Dendritic cell treated with granulocyte-macrophage colony-stimulating factor and Interleukin-4, amounts not matched to agents 40 ng/mL and 50 ng/mL, for 4 days (primary cell): Measurements from ENCODE around the gene TFE3.

Source experiments
- H3K27ac Mint-ChIP-seq: one replicate; pipeline ENCODE4 v1.8.0; 2022; ENCODE audit warnings: mild to moderate bottlenecking, mixed read lengths
- H3K27me3 Mint-ChIP-seq: one replicate; pipeline ENCODE4 v1.8.0; 2022; ENCODE audit warnings: mild to moderate bottlenecking, mixed read lengths
- H3K36me3 Mint-ChIP-seq: one replicate; pipeline ENCODE4 v1.8.0; 2022; ENCODE audit warnings: low read depth, mixed read lengths
- H3K4me1 Mint-ChIP-seq: one replicate; pipeline ENCODE4 v1.8.0; 2022; ENCODE audit warnings: low read depth, mixed read lengths
- H3K4me3 Mint-ChIP-seq: one replicate; pipeline ENCODE4 v1.8.0; 2022; ENCODE audit warnings: mild to moderate bottlenecking, moderate library complexity, mixed read lengths
- H3K9me3 Mint-ChIP-seq: one replicate; pipeline ENCODE4 v1.8.0; 2022; ENCODE audit warnings: mixed read lengths
- intact Hi-C: fragments of 100-400 bp; cut with micrococcal nuclease; formaldehyde crosslinking; loops from one replicate; pipeline ENCODE4 v1.15.0; 2022

TFE3 gene

DNA sequence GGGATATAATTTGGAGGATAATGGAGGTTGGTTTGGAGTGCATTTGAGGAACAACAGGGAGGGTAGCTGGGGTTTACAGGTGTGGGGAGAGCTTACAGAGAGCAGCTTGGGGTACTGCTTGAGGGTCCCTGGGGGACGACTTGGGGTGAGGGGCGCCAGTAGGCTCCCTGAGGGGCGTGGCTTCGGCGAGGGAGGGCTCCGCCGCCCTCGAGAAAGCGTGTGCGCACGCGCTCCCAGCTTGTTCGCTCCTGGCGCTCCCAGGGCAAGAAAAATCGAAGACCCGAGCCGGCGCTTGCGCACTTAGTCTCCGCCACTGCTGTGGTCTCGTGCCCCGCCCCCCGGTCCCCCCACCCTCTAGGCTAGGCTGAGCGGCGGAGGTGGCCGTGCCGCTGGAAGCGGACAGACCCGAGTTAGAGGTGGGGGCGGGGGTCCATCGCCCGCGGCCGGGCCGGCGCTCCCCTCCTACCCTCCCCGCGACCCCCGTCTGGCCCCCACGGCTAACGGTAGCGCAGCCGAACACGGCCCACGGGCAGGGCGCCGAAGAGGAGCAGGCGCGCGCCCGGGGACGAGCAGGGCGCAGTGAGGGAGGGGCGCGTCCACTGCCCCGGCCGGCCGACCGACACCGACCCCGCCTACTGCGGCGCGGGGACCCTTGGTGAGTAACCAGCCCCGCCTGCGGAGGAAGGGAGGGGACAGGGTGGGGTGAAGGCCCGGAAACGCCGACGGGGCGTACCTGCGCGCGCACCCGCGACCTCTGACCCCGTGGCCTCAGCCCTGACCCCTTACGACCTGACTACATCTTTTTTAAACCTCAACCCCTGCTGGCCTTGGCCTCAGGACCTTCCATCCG is 10.3 kb upstream of the TFE3 start:
- intact Hi-C loops, result no loop called here
- peaks cover 25% of the 10 kb centered on the region for H3K4me1 Mint-ChIP-seq
- no peaks in the 10 kb centered on the region for H3K9me3 Mint-ChIP-seq
- no peaks in the 10 kb centered on the region for H3K36me3 Mint-ChIP-seq
- H3K27ac Mint-ChIP-seq, result peak overlapping the region; percentile 65
- H3K27me3 Mint-ChIP-seq, result no peaks in the 10 kb centered on the region
- peak overlapping the region; percentile 71 for H3K4me3 Mint-ChIP-seq

- peaks cover 31% of the 10 kb centered on the region for H3K36me3 Mint-ChIP-seq
- intact Hi-C loops, result loop anchor here (1.0 to 10.0 kb wide), 3 partner anchors 42 to 127 kb away; partner anchors contain the start of genes GRIPAP1 and PIM2
- no peaks in the 10 kb centered on the region for H3K9me3 Mint-ChIP-seq
- peak overlapping the region; percentile 37 for H3K4me3 Mint-ChIP-seq
- peak overlapping the region; percentile 94 for H3K27ac Mint-ChIP-seq
- H3K27me3 Mint-ChIP-seq, result no peaks in the 10 kb centered on the region
- peaks cover 24% of the 10 kb centered on the region for H3K4me1 Mint-ChIP-seq
Observed at GRCh38 chrX:49043987-49044281, 777 bp upstream of the TFE3 start.

DNA sequence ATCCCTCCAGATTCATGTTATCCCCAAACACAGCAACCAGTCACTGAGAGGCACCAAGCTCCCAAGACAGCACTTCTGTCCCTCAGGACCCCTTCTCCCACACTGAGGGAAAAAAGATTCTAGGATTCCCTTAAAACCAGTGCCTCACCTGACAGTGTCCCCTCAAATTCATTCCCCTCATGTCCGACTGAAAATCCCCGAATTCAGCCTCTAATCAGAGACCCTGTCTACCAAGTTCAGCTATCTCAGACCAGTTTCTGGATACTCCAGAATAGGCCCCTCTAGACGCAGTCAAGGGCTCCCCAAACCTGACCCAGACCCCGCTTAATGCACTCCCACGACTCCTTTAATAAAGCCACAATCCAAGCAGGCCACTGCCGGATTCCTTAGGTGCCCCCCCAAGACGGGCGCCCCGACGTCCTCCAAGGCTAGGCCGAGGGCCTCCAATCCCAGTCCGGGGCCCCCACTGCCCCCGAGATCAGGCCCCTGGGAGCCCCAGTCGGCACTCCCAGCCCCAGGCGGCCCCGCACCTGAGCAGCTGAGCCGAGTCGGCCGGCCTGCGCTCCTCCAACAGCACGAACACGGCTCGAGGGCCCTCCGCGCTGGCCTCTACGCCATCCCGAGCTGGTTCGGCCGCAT is 457 bp downstream of the TFE3 start:
- H3K4me1 Mint-ChIP-seq, result peaks cover 29% of the 10 kb centered on the region

DNA sequence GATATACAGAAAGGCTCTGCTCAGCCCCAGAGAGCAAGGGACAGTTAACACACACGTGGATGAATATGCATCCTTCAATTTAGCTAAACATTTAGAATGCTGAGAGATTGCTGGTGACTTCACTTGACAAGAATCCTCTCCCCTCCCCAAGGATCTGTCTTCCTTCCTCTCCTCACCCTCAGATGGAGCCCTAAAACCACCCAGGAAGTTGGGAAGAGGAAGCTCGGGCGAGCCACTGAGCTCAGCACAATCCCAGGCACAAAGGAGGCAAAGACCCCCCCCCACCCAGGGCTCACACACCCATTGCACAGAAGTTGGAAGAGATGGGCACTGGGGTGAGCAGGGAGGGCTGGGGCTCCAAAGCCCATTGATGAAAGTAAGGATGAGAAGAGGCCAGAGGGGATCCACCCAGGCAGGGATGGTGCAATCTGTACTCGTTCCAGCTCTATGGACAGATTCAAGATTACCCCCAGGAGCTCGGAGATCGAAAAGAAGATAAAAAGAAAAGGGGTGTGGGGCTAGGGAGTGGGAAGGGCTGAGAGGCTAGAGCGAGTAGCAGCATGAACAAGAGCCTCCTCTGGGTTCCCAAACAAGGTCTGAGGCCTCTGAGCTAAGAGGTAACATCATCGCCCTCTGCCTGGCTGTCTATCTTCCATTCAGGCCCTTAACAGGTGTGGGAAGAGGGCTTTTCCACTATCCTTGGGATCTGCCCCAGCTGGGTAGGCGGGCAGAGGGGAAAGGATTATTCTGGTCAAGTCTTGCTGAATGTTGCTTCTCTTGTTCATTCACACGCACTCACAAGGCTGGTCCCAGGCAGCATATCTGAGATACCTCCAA is 1.2 kb downstream of the TFE3 start:
- intact Hi-C loops, result loop anchor here (2.0 to 10.0 kb wide), 3 partner anchors 63 to 125 kb away; partner anchors contain the start of gene PIM2
- no peaks in the 10 kb centered on the region for H3K27me3 Mint-ChIP-seq
- peak overlapping the region; percentile 94 for H3K27ac Mint-ChIP-seq
- peaks cover 29% of the 10 kb centered on the region for H3K4me1 Mint-ChIP-seq
- peak overlapping the region; percentile 90 for H3K4me3 Mint-ChIP-seq
- H3K9me3 Mint-ChIP-seq, result no peaks in the 10 kb centered on the region
- peaks cover 51% of the 10 kb centered on the region for H3K36me3 Mint-ChIP-seq

More for the DNA sequence above, 457 bp downstream of the TFE3 start:
- no peaks in the 10 kb centered on the region for H3K27me3 Mint-ChIP-seq
- intact Hi-C loops, result loop anchor here (1.0 to 10.0 kb wide), 3 partner anchors 40 to 125 kb away; partner anchors contain the start of genes GRIPAP1 and PIM2
- no peaks in the 10 kb centered on the region for H3K9me3 Mint-ChIP-seq
- H3K27ac Mint-ChIP-seq, result peak overlapping the region; percentile 94
- peaks cover 44% of the 10 kb centered on the region for H3K36me3 Mint-ChIP-seq
- peak overlapping the region; percentile 90 for H3K4me3 Mint-ChIP-seq

DNA sequence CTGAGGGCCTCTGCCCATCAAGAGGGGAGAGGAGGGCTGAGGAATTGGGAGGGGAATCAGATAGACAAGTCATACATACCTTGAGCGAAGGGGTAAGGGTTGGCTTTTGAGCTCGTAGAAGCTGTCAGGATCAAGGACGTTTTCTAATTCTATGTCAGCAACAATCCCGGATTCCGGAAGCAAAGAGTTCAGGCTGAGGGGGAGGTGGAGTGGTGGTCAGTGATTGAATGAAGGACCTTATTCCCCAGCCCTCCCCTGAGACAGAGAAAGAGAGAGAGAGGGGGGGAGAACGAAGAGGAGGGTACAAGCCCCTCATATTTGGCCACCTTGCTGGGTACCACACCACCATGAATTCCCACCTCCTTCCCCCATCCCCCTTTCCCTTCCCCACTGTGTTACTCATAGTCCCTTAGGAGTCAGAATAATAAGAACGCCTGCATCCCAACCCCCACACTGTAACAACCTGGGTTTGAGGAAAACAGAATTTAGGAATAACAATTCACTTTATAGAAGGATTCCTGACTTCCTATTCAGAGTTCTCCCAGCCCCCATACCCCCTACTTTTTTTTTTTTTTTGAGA is 2.7 kb downstream of the TFE3 start:
- no peaks in the 10 kb centered on the region for H3K9me3 Mint-ChIP-seq
- peaks cover 29% of the 10 kb centered on the region for H3K4me1 Mint-ChIP-seq
- H3K27ac Mint-ChIP-seq, result peak overlapping the region; percentile 94
- H3K27me3 Mint-ChIP-seq, result no peaks in the 10 kb centered on the region
- H3K36me3 Mint-ChIP-seq, result peaks cover 53% of the 10 kb centered on the region
- intact Hi-C loops, result loop anchor here (2.0 to 10.0 kb wide), 3 partner anchors 64 to 123 kb away; partner anchors contain the start of gene PIM2
- peak overlapping the region; percentile 90 for H3K4me3 Mint-ChIP-seq

DNA sequence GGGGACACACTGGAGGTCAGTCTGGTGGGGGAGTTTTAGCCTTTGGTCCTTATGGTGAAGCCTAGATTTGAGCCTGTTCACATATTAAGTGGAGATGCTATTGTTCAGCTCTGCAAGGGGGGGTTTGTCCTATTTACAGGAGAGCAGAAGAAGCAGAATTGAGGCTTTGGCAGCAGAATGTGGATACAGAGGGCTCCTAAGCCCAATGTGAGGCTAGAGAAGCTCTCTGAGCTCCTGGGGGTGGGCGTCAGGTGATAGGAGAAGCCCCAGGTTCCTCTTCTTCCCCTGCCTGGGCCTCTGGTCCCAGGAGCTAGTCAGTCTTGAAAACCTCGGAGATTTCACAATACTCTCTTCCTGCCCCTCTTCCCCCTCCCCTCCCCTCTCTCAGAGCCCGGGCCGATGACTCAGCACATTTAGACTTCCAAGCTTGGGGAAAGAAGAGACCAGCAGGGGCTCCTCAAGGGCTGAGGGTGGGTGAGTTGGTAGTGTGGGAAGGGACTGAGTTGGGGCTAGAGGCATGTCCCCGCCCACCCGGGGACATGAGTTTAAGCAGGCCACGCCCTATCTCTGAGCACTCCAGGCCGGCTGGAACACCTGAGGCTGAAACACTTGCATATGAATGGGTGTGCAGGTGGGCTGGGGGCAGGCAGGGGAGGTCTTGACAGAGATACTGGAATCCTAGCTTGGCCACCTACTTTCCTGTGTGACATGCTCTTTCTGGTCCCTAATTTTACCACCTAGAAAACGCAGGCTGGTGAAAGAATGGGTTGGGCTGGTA is 3.4 kb downstream of the TFE3 start:
- H3K4me3 Mint-ChIP-seq, result peak overlapping the region; percentile 90
- no peaks in the 10 kb centered on the region for H3K27me3 Mint-ChIP-seq
- H3K36me3 Mint-ChIP-seq, result peaks cover 57% of the 10 kb centered on the region
- peaks cover 31% of the 10 kb centered on the region for H3K4me1 Mint-ChIP-seq
- peak overlapping the region; percentile 94 for H3K27ac Mint-ChIP-seq
- intact Hi-C loops, result loop anchor here (2.0 to 10.0 kb wide), 4 partner anchors 55 to 122 kb away; partner anchors contain the start of gene PIM2
- H3K9me3 Mint-ChIP-seq, result no peaks in the 10 kb centered on the region

GRCh38 chrX:49037883-49038475 is 5.2 kb downstream of the TFE3 start:
- Mint-ChIP-seq H3K27me3 (no peaks in the 10 kb centered on the region), H3K4me1 (peaks cover 42% of the 10 kb centered on the region)

GRCh38 chrX:49030283-49030682 is 12.9 kb downstream of the TFE3 start:
- no peaks in the 10 kb centered on the region for H3K9me3 Mint-ChIP-seq
- H3K4me3 Mint-ChIP-seq, result no peak overlapping the region
- intact Hi-C loops, result loop anchor here (10.0 kb wide), 1 partner anchor 45 kb away; no protein-coding TSS in a partner anchor
- peaks cover 88% of the 10 kb centered on the region for H3K36me3 Mint-ChIP-seq
- peaks cover 29% of the 10 kb centered on the region for H3K4me1 Mint-ChIP-seq
- H3K27me3 Mint-ChIP-seq, result no peaks in the 10 kb centered on the region
- H3K27ac Mint-ChIP-seq, result no peak overlapping the region

More at GRCh38 chrX:49037883-49038475, 5.2 kb downstream of the TFE3 start:
- intact Hi-C loops, result loop anchor here (10.0 kb wide), 1 partner anchor 53 kb away; no protein-coding TSS in a partner anchor
- no peaks in the 10 kb centered on the region for H3K9me3 Mint-ChIP-seq
- H3K4me3 Mint-ChIP-seq, result no peak overlapping the region
- peaks cover 74% of the 10 kb centered on the region for H3K36me3 Mint-ChIP-seq
- H3K27ac Mint-ChIP-seq, result peak overlapping the region; percentile 94

DNA sequence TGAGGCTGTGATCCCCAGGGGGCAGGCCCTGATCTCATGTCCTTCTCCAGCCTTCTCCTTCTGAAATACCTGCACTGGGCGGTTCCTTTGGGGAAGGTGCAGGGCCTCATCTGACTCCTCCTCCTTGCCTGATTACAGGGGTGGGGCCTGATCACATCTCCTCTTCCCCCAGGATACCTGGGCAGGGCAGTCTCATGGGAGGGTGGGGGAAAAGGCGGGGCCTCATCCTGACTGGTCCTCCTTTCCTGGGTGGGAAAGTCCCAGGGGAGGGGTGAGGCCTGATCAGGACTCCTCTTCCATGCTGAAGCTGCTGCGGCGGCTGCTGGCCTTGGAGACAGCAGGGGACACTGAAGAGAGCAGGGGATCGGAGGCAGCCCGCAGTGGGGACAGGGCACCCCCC is 13.3 kb downstream of the TFE3 start:
- Mint-ChIP-seq H3K27ac (no peak overlapping the region), H3K27me3 (no peaks in the 10 kb centered on the region), H3K4me3 (no peak overlapping the region), H3K4me1 (peaks cover 28% of the 10 kb centered on the region), H3K9me3 (no peaks in the 10 kb centered on the region), H3K36me3 (peaks cover 87% of the 10 kb centered on the region)
- intact Hi-C loops, result loop anchor here (10.0 kb wide), 1 partner anchor 45 kb away; no protein-coding TSS in a partner anchor

DNA sequence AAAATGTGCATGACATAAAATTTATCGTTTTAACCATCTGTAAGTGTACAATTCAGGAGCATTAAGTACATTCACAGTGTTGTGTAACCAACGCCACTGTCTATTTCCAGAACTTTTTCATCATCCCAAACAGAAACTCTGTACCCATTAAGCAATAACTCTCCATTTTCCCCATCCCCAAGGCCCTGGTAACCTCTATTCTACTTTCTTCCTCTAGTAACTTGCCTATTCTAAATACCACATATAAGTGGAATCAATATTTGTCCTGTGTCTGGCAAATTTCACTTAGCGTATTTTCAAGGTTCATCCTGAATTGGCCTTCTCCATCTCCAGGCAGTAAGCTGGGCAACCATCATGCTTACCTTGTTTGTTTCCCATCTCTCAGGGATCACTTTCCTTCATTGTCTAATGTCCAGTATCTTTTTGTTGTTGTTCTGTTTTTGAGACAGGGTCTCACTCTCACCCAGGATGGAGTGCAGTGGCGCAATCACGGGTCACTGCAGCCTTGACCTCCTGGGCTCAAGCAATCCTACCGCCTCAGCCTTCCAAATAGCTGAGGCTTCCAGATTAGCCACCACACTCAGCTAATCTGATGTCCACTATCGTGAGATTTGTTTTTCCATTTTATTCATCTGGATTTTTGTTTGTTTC is 23.4 kb downstream of the TFE3 start:
- intact Hi-C loops, result no loop called here
- H3K4me1 Mint-ChIP-seq, result peaks cover 9% of the 10 kb centered on the region
- H3K27me3 Mint-ChIP-seq, result no peaks in the 10 kb centered on the region
- peaks cover 10% of the 10 kb centered on the region for H3K36me3 Mint-ChIP-seq
- no peaks in the 10 kb centered on the region for H3K9me3 Mint-ChIP-seq
- no peak overlapping the region for H3K4me3 Mint-ChIP-seq
- no peak overlapping the region for H3K27ac Mint-ChIP-seq

GRCh38 chrX:49019050-49019449 is 24.1 kb downstream of the TFE3 start:
- no peaks in the 10 kb centered on the region for H3K27me3 Mint-ChIP-seq
- no peaks in the 10 kb centered on the region for H3K9me3 Mint-ChIP-seq
- H3K27ac Mint-ChIP-seq, result no peak overlapping the region
- peaks cover 3% of the 10 kb centered on the region for H3K36me3 Mint-ChIP-seq
- H3K4me1 Mint-ChIP-seq, result peaks cover 9% of the 10 kb centered on the region
- no peak overlapping the region for H3K4me3 Mint-ChIP-seq
- intact Hi-C loops, result no loop called here

- intact Hi-C loops, result loop anchor here (2.0 kb wide), 1 partner anchor 45 kb away; no protein-coding TSS in a partner anchor
- Mint-ChIP-seq H3K27ac (no peak overlapping the region), H3K9me3 (no peaks in the 10 kb centered on the region)
Observed at GRCh38 chrX:49003696-49004095, 39.5 kb downstream of the TFE3 start.

More at GRCh38 chrX:49003696-49004095, 39.5 kb downstream of the TFE3 start:
- no peaks in the 10 kb centered on the region for H3K27me3 Mint-ChIP-seq
- H3K4me1 Mint-ChIP-seq, result peaks cover 23% of the 10 kb centered on the region
- H3K4me3 Mint-ChIP-seq, result peak overlapping the region; percentile 20
- H3K36me3 Mint-ChIP-seq, result peaks cover 22% of the 10 kb centered on the region
